Spleen (tissue), 7 donors: ENCODE measurements around the gene DNAJC2.
"Not testable (repeated sequence)": the region's sequence is repeated elsewhere in the genome, so short reads cannot be mapped to it uniquely, and the experiment has no call there.

ENCODE experiments used
- CTCF ChIP-seq, 11 experiments: fragments of 200-600 bp in 7 of 11; fragments of 450-650 bp in 4 of 11; sonication (generic) in 4 of 11; IDR thresholded peaks in 8 of 11; conservative IDR thresholded peaks in 3 of 11; 1 replicate in 7 of 11; 2 replicates in 4 of 11; pipeline versions ENCODE4 v1.4.0 to v1.8.0; 2016 to 2021; ENCODE audit warnings: antibody characterized with exemption in 11 of 11, inconsistent platforms in 4 of 11, mild to moderate bottlenecking in 1 of 11
- POLR2A ChIP-seq, 3 donors: fragments of 450-650 bp; IDR thresholded peaks; one replicate each; pipeline ENCODE4 v1.5.1; 2017; ENCODE audit warnings: antibody characterized with exemption in 3 of 3, mild to moderate bottlenecking in 1 of 3
- POLR2AphosphoS5 ChIP-seq, 3 donors: sonication (generic); formaldehyde crosslinking; IDR thresholded peaks; one replicate each; pipeline ENCODE4 v1.5.1; 2017; ENCODE audit warnings: antibody characterized with exemption in 3 of 3
- donor health status: DM: no; HTN: no; CAD: no; lungs with moderate emphysema.
- donor health status: DM: no; HTN: no; CAD: no.
- donor health status: DM: no; HTN: no; CAD: no.

DNA sequence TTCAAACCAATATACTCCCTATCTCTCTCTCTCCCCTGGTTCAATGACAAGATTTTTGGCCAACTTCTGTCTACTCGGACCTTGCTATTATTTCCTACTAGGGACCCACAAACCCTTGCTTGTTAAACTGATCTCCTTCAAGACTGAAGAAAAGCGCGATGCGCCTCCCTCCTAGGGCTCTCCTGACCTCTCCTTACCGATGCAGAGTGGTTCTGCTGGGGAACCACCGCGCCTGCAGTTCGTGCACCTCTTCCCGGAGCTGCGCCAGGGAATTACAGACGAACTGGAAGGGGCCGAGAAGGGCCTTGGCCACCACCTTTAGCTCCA, 65.0 kb downstream of the DNAJC2 start:
- TF ChIP-seq CTCF (IDR thresholded peaks at IDR 0.05 in 8 of 11, conservative IDR thresholded peaks at IDR 0.05 in 3 of 11); POLR2A (IDR thresholded peaks at IDR 0.05); POLR2AphosphoS5 (IDR thresholded peaks at IDR 0.05): not testable (repeated sequence)
